LNCAP (cell line): ENCODE measurements around the gene SELENOP.

Source experiments
- TF ChIP-seq, protein P1 (sequence below): fragments of 450-650 bp; IDR thresholded peaks from 2 replicates; pipeline ENCODE4 v1.5.1; 2017; ENCODE audit warnings: mild to moderate bottlenecking

SELENOP gene

GRCh38 chr5:42799241-42799608 lies 12.5 kb downstream of the SELENOP start:
- TF ChIP-seq, protein P1, sequence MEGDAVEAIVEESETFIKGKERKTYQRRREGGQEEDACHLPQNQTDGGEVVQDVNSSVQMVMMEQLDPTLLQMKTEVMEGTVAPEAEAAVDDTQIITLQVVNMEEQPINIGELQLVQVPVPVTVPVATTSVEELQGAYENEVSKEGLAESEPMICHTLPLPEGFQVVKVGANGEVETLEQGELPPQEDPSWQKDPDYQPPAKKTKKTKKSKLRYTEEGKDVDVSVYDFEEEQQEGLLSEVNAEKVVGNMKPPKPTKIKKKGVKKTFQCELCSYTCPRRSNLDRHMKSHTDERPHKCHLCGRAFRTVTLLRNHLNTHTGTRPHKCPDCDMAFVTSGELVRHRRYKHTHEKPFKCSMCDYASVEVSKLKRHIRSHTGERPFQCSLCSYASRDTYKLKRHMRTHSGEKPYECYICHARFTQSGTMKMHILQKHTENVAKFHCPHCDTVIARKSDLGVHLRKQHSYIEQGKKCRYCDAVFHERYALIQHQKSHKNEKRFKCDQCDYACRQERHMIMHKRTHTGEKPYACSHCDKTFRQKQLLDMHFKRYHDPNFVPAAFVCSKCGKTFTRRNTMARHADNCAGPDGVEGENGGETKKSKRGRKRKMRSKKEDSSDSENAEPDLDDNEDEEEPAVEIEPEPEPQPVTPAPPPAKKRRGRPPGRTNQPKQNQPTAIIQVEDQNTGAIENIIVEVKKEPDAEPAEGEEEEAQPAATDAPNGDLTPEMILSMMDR = no peak

DNA sequence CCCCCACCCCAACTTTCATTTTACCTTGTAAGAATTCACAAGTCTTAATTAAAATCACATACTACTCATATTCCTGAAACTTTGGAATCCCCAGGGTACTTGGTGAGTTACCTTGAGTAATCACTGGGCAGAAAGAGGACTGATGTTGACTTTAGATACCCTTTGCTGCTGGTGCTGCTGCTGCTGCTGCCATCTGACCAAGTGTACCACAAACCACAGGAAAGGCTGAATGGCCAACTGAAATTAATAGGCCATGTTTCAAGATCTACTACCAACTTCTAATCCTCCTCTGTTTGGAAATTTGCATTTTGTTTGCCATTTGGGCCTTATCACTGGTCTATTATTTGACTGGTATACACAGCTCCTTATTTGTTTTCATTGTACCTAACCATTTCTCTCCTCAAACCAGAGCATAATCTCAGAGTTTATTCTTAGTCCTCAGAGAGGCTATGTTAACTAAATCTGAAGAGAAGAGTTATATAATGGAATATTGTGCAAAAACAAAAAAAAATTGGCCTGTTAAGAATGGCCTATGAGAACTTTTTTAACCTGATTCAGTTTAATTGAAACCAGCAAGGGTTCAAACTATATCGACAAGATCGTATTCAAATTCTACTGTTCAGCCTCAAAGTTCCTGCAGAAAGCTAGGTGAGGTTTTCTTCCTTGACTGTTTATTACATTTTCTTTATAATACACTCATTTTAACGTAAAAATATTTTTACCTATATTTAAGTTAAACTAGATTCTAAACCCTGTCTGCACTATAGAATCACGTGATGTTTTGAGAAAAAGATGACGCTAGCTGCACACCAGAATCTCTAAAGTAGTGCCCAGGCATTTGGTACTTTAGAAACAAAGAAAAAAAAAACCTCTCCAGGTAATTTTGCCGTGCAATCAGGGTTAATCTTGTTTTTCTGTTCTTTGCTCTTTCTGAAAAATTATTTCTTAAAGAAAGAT lies 13.1 kb downstream of the SELENOP start:
- TF ChIP-seq, protein P1 = no peak

DNA sequence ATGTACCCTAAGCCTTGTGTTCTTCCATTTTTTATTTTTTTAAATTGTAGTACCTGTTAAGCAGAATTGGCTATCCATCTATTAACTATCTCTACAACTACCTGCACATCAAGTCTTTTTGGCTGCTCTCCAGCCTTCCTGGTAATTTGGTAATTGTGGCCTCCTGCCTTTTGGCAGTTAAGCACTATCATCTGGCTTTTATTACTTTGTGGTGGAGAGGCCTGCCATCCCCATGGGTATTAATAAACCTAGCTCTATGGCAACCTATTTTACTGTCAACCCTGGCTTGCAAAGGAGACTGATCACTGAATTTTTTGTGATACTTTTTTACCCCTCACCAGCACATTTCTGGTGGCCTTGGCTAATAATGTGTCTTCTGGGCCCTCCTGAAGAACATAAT lies 20.5 kb downstream of the SELENOP start:
- TF ChIP-seq, protein P1 = no peak

- TF ChIP-seq, protein P1 = no peak
Observed at GRCh38 chr5:42787845-42788244, 23.8 kb downstream of the SELENOP start.

DNA sequence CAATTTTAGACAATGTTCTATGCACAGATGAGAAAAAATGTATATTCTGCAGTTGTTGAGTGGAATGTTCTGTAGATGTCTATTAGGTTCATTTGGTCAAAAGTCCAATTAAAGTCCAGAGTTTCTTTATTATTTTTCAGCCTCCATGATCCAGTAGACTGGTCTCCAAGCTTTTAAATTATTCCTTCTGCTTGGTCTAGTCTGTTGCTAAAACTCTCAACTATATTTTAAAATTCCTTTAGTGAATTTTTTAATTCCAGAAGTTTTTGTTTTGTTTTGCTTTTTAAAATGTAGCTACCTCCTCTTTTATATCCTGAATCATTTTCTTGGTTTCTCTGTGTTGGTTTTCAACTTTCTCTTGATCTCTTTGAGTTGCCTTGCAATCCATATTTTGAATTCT lies 24.6 kb downstream of the SELENOP start:
- TF ChIP-seq, protein P1 = no peak

GRCh38 chr5:42785756-42786155 lies 25.9 kb downstream of the SELENOP start:
- TF ChIP-seq, protein P1 = no peak

DNA sequence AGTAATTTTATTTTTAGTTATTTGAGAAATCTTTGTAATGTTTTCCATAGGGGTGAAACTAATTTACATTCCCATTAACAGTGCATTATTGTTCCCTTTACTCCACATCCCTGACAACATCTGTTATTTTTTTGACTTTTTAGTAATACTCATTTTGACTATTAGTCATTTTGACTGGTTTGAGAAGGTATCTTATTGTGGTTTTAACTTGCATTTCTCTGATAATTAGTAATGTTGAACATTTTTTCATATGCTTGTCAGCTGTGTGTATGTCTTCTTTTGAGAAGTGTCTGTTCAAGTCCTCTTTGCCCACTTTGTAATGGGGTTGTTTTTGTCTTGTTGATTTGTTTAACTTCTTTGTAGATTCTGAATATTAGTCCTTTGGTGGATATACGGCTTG lies 27.6 kb downstream of the SELENOP start:
- TF ChIP-seq, protein P1 = no peak
